ENCODE results near the gene IL23R.

The IL23R gene

GRCh38 chr1:67242016-67242415 is 75.8 kb downstream of the IL23R start:
- no peak for DNase-seq (ENCODE audit: low read depth in 1 of 2, low spot score in 1 of 2)
- in situ Hi-C loops (cut with HindIII; ENCODE audit: low pct_unique_long_range_greater_than_20kb, low sequenced_read_pairs) = no loop called here
- TF ChIP-seq JUND (IDR thresholded peaks at IDR 0.05; ENCODE audit: low read depth) = no peak

GRCh38 chr1:67250051-67250653 is 83.9 kb downstream of the IL23R start:
- in situ Hi-C loops (cut with HindIII; ENCODE audit: low pct_unique_long_range_greater_than_20kb, low sequenced_read_pairs) = no loop called here
- TF ChIP-seq JUND (IDR thresholded peaks at IDR 0.05; ENCODE audit: low read depth) = no peak
- DNase-seq (ENCODE audit: low read depth in 1 of 2, low spot score in 1 of 2) = peak in 1 of 2 experiments; percentile 12

- no peak for DNase-seq (ENCODE audit: low read depth in 1 of 2, low spot score in 1 of 2)
- in situ Hi-C loops (cut with HindIII; ENCODE audit: low pct_unique_long_range_greater_than_20kb, low sequenced_read_pairs) = no loop called here
- TF ChIP-seq JUND (IDR thresholded peaks at IDR 0.05; ENCODE audit: low read depth) = no peak
These were observed 90.3 kb downstream of the IL23R start for GRCh38 chr1:67256291-67257172.

GRCh38 chr1:67257173-67257535 is 90.9 kb downstream of the IL23R start:
- in situ Hi-C loops (cut with HindIII; ENCODE audit: low pct_unique_long_range_greater_than_20kb, low sequenced_read_pairs) = no loop called here
- TF ChIP-seq JUND (IDR thresholded peaks at IDR 0.05; ENCODE audit: low read depth) = no peak
- no peak for DNase-seq (ENCODE audit: low read depth in 1 of 2, low spot score in 1 of 2)

- TF ChIP-seq JUND (IDR thresholded peaks at IDR 0.05; ENCODE audit: low read depth) = no peak
- in situ Hi-C loops (cut with HindIII; ENCODE audit: low pct_unique_long_range_greater_than_20kb, low sequenced_read_pairs) = no loop called here
- DNase-seq (ENCODE audit: low read depth in 1 of 2, low spot score in 1 of 2) = no peak
These were observed 95.4 kb downstream of the IL23R start for GRCh38 chr1:67261680-67262079.

GRCh38 chr1:67262735-67263134 is 96.5 kb downstream of the IL23R start:
- no peak for TF ChIP-seq JUND (IDR thresholded peaks at IDR 0.05; ENCODE audit: low read depth)
- no peak for DNase-seq (ENCODE audit: low read depth in 1 of 2, low spot score in 1 of 2)
- in situ Hi-C loops (cut with HindIII; ENCODE audit: low pct_unique_long_range_greater_than_20kb, low sequenced_read_pairs) = no loop called here

- in situ Hi-C loops (cut with HindIII; ENCODE audit: low pct_unique_long_range_greater_than_20kb, low sequenced_read_pairs) = no loop called here
- DNase-seq (ENCODE audit: low read depth in 1 of 2, low spot score in 1 of 2) = no peak
- TF ChIP-seq JUND (IDR thresholded peaks at IDR 0.05; ENCODE audit: low read depth) = no peak
These were observed 97.9 kb downstream of the IL23R start for GRCh38 chr1:67264152-67264551.

- no peak for TF ChIP-seq JUND (IDR thresholded peaks at IDR 0.05; ENCODE audit: low read depth)
- in situ Hi-C loops (cut with HindIII; ENCODE audit: low pct_unique_long_range_greater_than_20kb, low sequenced_read_pairs) = no loop called here
- DNase-seq (ENCODE audit: low read depth in 1 of 2, low spot score in 1 of 2) = no peak
These were observed 98.6 kb downstream of the IL23R start for GRCh38 chr1:67264899-67265298.

- no peak for TF ChIP-seq JUND (IDR thresholded peaks at IDR 0.05; ENCODE audit: low read depth)
- in situ Hi-C loops (cut with HindIII; ENCODE audit: low pct_unique_long_range_greater_than_20kb, low sequenced_read_pairs) = no loop called here
- DNase-seq (ENCODE audit: low read depth in 1 of 2, low spot score in 1 of 2) = no peak
These were observed 102.8 kb downstream of the IL23R start for GRCh38 chr1:67269061-67269460.

- no peak for TF ChIP-seq JUND (IDR thresholded peaks at IDR 0.05; ENCODE audit: low read depth)
- in situ Hi-C loops (cut with HindIII; ENCODE audit: low pct_unique_long_range_greater_than_20kb, low sequenced_read_pairs) = no loop called here
- DNase-seq (ENCODE audit: low read depth in 1 of 2, low spot score in 1 of 2) = no peak
These were observed 104.3 kb downstream of the IL23R start for GRCh38 chr1:67270541-67270940.

- TF ChIP-seq JUND (IDR thresholded peaks at IDR 0.05; ENCODE audit: low read depth) = no peak
- in situ Hi-C loops (cut with HindIII; ENCODE audit: low pct_unique_long_range_greater_than_20kb, low sequenced_read_pairs) = no loop called here
- peak in 1 of 2 experiments; percentile 3 for DNase-seq (ENCODE audit: low read depth in 1 of 2, low spot score in 1 of 2)
These were observed 107.3 kb downstream of the IL23R start for GRCh38 chr1:67273591-67273990.

- in situ Hi-C loops (cut with HindIII; ENCODE audit: low pct_unique_long_range_greater_than_20kb, low sequenced_read_pairs) = no loop called here
- TF ChIP-seq JUND (IDR thresholded peaks at IDR 0.05; ENCODE audit: low read depth) = no peak
- no peak for DNase-seq (ENCODE audit: low read depth in 1 of 2, low spot score in 1 of 2)
These were observed 108.5 kb downstream of the IL23R start for GRCh38 chr1:67274623-67275325.

GRCh38 chr1:67280696-67281095 is 114.4 kb downstream of the IL23R start:
- no peak for TF ChIP-seq JUND (IDR thresholded peaks at IDR 0.05; ENCODE audit: low read depth)
- in situ Hi-C loops (cut with HindIII; ENCODE audit: low pct_unique_long_range_greater_than_20kb, low sequenced_read_pairs) = no loop called here
- no peak for DNase-seq (ENCODE audit: low read depth in 1 of 2, low spot score in 1 of 2)

Measured in T47D (cell line).